ELF-1 (cell line): ENCODE measurements around the gene DNAJC15.
"Not testable (repeated sequence)": the region's sequence is repeated elsewhere in the genome, so short reads cannot be mapped to it uniquely, and the experiment has no call there.

Experiments
- DNase-seq: peaks from one replicate; pipeline ENCODE4 v3.0.0-alpha.2; 2016; ENCODE audit warnings: low read depth, low spot score

The DNAJC15 gene

DNA sequence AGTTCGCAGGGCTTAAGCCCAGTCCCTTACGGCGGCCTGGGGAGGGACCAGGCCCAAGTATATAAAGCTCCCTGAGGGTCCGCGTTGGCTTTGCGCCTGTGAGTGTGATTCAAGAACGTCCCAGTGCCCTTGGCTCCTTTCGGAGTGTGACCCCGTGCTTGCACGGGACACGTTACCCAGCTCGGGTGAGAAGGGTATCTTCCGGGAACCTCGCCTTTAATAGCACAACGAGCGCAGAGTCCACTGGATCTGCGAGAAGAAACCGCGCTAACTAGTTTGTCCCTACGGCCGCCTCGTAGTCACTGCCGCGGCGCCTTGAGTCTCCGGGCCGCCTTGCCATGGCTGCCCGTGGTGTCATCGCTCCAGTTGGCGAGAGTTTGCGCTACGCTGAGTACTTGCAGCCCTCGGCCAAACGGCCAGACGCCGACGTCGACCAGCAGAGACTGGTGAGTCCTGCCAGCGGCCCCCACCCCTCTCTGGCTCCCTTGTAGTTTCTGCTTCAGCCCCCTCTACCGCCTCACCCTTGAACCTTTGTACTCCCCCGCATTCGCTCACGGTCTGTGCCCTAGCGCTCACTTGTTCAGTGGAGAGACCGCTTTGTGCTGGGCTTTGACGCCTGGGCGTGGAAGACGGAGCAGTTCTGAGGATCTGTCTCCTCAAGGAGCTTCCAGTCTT lies at the start of gene DNAJC15:
Gene DNAJC15 (plus strand): TSS at position 298 of the 675 bp plus-strand sequence. CDS start 41 bp downstream, at position 339.
- DNase-seq: peak; percentile 96

- DNase-seq: no peak
Observed at GRCh38 chr13:42976066-42976465, 47.3 kb upstream of the DNAJC15 start.

DNA sequence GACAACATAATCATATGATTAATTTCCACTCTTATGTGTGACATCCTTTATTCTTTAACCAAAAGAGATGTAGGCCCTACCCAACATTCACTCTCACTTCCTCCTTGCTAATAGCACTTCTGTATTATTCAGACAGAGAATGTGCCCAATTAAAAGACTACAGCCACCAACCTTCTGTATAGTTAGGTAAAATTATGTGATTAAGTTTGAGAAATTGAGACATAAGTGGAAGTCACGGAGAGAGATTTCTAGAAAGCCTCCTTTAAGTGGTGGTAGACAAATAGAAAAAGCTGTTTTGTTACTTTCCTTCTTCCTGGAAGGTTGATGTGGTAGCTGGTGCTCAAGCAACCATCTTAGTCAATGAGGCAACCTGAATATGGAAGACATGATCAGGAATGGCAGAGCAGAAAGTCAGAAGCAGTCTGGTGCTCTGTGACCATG lies 46.1 kb upstream of the DNAJC15 start:
- DNase-seq: no peak

DNA sequence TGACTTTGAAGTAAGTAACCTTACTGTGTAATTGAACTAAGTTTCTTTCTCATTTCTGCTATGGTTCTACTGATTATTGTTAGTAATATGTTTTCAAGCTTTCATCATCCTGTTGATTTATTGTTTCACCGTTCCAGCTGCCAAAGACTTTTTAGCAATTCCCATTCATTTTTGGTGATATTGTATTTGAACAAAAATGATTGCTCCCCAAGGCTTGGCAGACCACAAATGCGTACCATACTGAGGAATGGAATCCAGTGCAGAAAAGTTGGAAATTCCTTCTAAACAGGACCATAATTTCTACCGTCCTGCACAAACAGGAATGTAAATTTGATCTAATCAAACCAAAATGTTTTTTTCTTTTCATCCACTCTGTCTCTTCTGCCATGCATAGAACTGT lies 42.1 kb upstream of the DNAJC15 start:
- no peak for DNase-seq

- peak; percentile 75 for DNase-seq
Observed at GRCh38 chr13:42981853-42982252, 41.5 kb upstream of the DNAJC15 start.

DNA sequence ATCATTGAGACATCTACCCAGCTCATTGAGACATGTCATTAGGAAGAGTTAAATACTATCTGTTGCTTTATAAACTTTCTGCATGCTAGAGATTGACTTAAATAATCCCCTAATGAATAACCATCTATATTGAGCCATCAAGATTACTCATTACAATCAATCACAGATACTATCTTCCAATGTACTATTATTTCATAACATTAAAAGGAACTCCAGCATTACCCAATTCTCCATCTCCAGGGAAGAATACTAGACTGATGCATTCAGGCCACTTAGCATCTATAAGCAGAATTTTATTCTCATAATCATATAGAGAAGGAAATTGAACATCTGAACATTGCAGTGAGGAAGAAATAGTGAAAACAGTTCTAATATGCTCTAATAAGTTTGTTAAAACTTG lies 39.4 kb upstream of the DNAJC15 start:
- no peak for DNase-seq

GRCh38 chr13:42984691-42985090 lies 38.7 kb upstream of the DNAJC15 start:
- DNase-seq: no peak

DNA sequence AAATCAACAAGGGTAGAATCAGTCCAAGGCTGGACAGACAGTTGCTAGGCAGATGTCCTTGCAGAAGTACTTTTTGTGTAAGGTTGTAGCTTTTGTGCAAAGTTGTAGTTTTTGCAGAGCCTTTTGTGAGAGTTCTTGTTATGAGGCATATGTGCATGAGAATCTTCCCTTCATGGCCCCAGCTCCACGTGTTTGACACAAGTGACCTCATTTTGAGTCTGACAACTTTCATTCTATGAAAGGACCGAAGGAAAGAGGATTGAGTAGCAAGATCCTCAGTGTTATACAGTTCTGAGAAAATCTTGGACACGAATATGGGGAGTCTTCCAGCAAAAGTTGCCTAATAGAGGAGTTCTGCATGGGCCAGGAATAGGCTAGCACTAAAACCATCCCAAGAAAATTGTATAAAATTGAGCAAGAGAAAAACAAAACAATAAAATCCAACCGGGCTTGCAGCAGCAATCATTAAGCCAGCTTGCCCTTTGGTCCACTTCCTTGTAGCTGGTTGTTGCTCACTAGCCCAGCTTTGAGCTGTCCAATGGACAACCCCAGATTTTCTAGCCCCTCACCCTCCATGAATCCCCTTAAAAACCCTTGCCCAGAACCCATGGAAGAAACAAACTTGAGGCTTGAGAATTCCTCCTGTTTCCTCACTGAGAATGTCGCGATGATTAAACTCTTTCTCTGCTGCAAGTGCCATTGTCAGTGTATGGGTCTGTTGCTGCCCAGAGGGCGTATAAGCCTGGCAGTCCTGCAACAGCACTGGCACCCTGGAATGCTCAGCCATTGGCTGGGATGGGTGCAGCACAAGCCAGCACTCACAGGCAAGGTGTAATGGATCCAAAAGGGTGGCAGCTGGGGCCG lies 37.8 kb upstream of the DNAJC15 start:
- peak; percentile 60 for DNase-seq

DNA sequence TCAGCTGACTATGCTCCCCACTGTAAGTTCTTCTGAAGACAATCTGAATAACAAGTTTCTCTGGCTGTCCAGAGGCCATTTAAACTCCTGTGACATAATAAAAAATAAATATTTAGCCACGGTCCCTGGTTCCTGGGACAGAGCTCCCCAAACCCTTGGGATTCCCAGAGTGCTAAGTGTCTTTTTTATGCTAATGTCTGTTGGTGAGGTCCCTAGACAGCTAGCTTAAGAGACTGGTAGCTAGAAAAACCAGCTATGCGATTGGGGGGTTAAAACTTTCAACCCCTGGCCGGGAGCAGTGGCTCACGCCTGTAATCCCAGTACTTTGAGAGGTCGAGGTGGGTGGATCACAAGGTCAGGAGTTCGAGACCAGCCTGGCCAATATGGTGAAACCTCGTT lies 37.2 kb upstream of the DNAJC15 start:
- peak; percentile 49 for DNase-seq

DNA sequence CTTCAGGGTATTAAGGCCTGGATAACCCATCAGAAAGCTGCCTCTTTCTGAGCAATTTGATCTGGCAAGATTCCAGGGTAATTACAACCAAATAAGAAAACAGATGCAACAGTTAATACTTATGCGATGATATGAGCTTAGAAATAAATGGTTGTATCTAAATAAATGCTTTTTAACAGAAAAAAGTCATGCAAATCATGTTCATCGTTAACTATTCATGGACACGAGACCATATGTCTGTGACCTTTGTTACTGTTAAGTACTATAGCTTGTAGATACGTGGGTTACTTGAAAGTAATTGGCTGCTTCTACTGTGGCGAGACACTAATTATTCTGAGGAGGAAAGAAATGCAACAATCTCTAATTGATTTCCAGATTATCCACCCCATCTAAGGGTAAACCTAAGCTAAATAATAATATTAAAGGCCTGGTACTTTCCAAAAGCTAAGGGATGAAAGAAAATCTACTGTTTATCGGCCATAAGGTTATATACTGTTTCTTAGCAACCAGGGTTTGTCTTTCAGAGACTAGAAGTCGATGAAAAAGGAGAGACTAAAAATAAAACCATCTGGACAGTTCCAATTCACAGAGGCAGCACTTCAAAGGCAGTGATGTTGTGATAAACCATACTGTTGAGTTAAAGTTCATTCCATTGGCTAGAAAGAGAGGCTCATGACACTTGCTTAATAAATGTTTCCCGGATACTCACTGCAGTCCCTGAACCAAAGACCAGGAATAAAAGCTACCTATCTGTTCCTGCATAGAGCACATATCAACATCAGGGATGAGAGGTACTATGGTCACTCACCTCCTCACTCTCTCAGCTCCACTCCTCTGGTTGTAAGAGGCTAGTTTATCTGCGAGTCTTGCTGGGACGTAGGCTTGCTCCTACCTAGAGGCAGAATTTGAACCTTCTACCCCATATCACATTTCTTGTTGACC lies 32.8 kb upstream of the DNAJC15 start:
- no peak for DNase-seq

DNA sequence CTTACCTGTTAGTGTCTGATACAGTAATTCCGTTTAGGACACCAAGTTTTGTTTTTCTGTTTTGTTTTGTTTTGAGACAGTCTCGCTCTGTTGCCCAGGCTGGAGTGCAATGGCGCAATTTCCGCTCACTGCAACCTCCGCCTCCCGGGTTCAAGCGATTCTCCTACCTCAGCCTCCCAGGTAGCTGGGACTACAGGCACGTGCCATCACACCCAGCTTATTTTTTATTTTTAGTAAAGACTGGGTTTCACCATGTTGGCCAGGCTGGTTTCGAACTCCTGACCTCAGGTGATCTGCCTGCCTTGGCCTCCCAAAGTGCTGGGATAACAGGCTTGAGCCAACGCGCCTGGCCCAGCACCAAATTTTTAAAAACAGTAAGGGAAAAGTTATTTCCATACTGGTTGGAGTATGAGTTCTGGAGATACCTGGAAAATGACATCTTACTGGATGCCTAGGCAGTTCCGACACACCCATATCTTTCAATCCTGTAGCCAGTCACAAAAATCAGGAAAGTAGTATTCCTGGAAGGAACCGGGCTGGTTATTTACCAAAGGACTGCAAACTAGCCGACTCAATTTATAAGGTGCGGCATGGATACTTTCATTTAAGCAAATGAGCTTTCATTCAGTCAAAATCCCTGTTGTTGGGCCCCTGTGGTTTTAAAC lies 32.0 kb upstream of the DNAJC15 start:
- DNase-seq: not testable (repeated sequence)

GRCh38 chr13:42991898-42992763 lies 31.3 kb upstream of the DNAJC15 start, which contains the start of gene EPSTI1:
TSS of gene EPSTI1 (minus strand) at chr13:42992241. CDS start at chr13:42992165, 76 bp downstream.
- peak; percentile 84 for DNase-seq

DNA sequence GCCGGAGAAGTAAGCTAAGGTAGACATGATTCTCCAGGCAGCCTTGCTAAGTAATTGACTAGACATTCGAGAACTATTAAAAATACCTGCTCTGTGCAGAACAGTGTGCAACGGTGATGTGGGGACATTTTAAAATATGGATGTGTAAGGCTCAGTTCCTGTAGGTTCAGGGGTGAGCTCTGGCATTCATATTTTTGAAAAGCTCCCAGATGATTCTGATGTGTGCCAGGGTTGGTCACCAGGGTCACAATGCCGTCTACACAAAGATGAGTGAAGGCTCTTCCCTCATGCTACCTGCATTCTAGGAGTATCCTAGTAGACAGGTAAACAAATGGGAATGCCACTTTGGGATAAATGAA lies 30.6 kb upstream of the DNAJC15 start:
- no peak for DNase-seq

- no peak for DNase-seq
Observed at GRCh38 chr13:42994878-42995277, 28.5 kb upstream of the DNAJC15 start.

DNA sequence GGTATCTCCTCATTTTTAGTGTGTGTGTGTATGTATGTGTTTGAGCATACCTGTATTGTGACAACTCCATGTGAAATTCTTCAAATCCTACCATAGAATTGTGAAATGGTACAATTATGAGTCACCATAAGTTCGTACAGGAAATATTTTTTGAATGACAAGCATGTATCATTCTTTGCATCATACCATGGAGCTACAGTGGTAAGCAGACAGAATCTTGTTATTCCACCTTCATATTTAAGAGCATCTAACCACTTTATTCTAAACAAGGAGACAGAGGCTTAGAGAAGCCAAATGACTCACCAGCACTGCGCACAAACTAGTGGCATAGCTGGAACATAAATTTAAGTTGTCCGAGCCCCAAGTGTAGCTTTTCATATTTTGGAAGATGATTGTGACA lies 26.8 kb upstream of the DNAJC15 start:
- no peak for DNase-seq

DNA sequence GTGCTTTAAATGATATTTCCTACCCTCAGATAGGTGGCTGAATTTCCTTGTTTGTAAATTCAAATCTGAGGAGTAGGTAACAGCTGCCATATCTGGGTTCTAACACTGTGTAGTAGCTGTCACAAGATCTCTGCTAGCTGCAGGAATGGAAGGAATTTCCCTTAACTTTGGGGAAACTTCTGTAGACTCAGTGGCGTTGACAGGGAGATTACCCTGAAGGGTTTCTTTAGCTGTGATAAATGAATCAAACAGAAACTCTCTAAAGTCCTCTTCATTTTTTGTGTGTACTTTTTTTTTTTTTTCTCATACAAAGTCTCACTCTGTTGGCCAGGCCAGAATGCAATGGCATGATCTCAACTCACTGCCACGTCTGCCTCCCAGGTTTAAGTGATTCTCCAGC lies 26.0 kb upstream of the DNAJC15 start:
- DNase-seq: peak; percentile 15

DNA sequence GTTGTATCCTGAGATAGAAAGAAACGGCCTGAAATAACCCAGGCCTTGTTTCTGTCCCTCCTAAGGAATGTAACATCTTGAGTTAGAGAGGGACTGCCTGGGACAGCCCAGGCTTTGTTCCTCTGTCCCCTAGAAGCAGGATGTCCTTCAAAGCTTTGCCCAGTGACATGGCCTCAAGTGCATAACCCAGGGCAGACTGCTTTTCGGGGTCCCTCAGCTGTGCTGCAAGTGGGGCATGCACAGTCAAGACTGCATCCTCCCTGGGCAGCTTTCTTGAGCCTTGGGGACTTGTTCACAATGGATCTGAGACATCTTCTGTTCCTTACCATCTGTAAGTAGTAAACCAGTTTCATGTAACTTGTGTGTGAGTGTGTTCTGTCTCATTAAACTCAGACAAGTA lies 23.9 kb upstream of the DNAJC15 start:
- peak; percentile 44 for DNase-seq

DNA sequence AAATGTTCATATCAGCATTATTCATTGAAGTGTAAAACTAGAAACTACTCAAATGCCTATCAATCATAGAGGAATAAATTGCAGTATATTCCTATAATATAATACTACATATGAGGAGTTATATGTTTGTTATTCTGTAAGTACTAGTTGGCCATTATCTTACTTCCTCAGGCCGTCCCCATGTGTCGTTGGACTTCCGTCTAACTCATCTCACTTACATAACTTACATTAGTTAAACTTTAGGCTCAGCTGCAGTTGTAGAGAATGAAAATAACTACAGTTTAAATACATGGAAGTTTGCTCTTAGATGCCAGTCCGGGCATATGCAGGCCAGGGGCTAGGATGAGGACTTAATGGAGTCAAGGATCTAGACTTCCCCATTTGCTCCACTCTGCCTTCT lies 22.7 kb upstream of the DNAJC15 start:
- no peak for DNase-seq

GRCh38 chr13:43002021-43002420 lies 21.4 kb upstream of the DNAJC15 start:
- no peak for DNase-seq

GRCh38 chr13:43003010-43003409 lies 20.4 kb upstream of the DNAJC15 start:
- DNase-seq: no peak
